HepG2 (cell line): ENCODE results near the gene KCND1. TPM values are rescaled to one million over a fixed set of nuclear protein-coding genes. Genes with fewer than 3 reads are reported as not detected.

Source experiments
- ATAC-seq: fragments of 200-7000 bp; cut with Tn5 transposase; 3 replicates; pipeline ENCODE4 v1.9.1; 2020; ENCODE audit warnings: mild to moderate bottlenecking, moderate library complexity
- BruUV-seq: library from RNA; stranded (reverse); fragments of 400-500 nt; replicated peaks from 2 replicates; lab custom pipeline; 2021; lab: Mats Ljungman, UMichigan
- CTCF ChIA-PET: fragments of 300-600 bp; formaldehyde crosslinking; extraction: SDS; loops from one replicate; lab custom pipeline; 2021; ENCODE audit warnings: low total read pairs, inconsistent platforms, low intra/inter-chr PET ratio; lab: Yijun Ruan, JAX
- POLR2A ChIA-PET: fragments of 350-600 bp; sonication (Branson Sonifier 250); formaldehyde crosslinking; loops from one replicate; lab custom pipeline; 2020; ENCODE audit warnings: antibody characterized with exemption, inconsistent platforms; lab: Yijun Ruan, JAX
- DNase-seq: peaks from one replicate; pipeline ENCODE4 v3.0.0-alpha.2; 2015; ENCODE audit warnings: low spot score
- FAIRE-seq: peaks from 3 replicates; lab custom pipeline; 2011; peaks lifted over from hg19 to GRCh38; lab: Jason Lieb, UNC
- H2AFZ ChIP-seq: one replicate; pipeline ENCODE4 v1.6.1; 2011; ENCODE audit warnings: low read length, inconsistent platforms
- H3K27ac ChIP-seq: fragments of 300-600 bp; 3 replicates; pipeline ENCODE4 v1.8.0; 2011; ENCODE audit warnings: mixed run types, mild to moderate bottlenecking, mixed read lengths, low read length, inconsistent platforms; ENCODE audit not compliant: insufficient read depth; ENCODE audit errors: extremely low read length
- H3K27me3 ChIP-seq, 2 experiments: fragments of 200-600 bp in 1 of 2; 2 replicates in 1 of 2; 3 replicates in 1 of 2; pipeline versions ENCODE4 v1.6.0 to v1.8.0; 2011; ENCODE audit warnings: low read length in 2 of 2, mild to moderate bottlenecking in 2 of 2, moderate library complexity in 2 of 2, inconsistent platforms in 1 of 2; ENCODE audit not compliant: insufficient read depth in 2 of 2, control insufficient read depth in 1 of 2
- H3K36me3 ChIP-seq, 2 experiments: fragments of 200-600 bp in 1 of 2; replicated peaks in 1 of 2; 2 replicates in 1 of 2; 3 replicates in 1 of 2; pipeline versions ENCODE4 v1.5.1 to v1.8.0; 2011; ENCODE audit warnings: low read length in 2 of 2, inconsistent platforms in 1 of 2; ENCODE audit not compliant: insufficient read depth in 2 of 2, control insufficient read depth in 1 of 2
- H3K4me1 ChIP-seq: 2 replicates; pipeline ENCODE4 v1.5.1; 2012; ENCODE audit warnings: low read length, inconsistent platforms; ENCODE audit not compliant: insufficient read depth
- H3K4me2 ChIP-seq: 2 replicates; pipeline ENCODE4 v1.6.0; 2011; ENCODE audit warnings: low read depth, low read length, inconsistent platforms
- H3K4me3 ChIP-seq, 3 experiments: fragments of 200-600 bp in 1 of 3; sonication (generic), shearing (Covaris generic) in 1 of 3; replicated peaks in 1 of 3; 2 replicates each; pipeline ENCODE4 v1.5.1; 2011 to 2016; ENCODE audit warnings: low read length in 3 of 3, inconsistent platforms in 2 of 3, low read depth in 2 of 3, mild to moderate bottlenecking in 2 of 3, control low read depth in 1 of 3, mixed read lengths in 1 of 3; ENCODE audit not compliant: insufficient read depth in 1 of 3
- H3K79me2 ChIP-seq: one replicate; pipeline ENCODE4 v1.6.1; 2011; ENCODE audit warnings: low read length, inconsistent platforms; ENCODE audit not compliant: insufficient read depth
- H3K9ac ChIP-seq: 2 replicates; pipeline ENCODE4 v1.6.0; 2011; ENCODE audit warnings: mild to moderate bottlenecking, low read depth, low read length, inconsistent platforms; ENCODE audit not compliant: insufficient read depth
- H3K9me3 ChIP-seq: 2 replicates; pipeline ENCODE4 v1.5.1; 2012; ENCODE audit warnings: mild to moderate bottlenecking, low read length
- H4K20me1 ChIP-seq: 2 replicates; pipeline ENCODE4 v1.6.0; 2011; ENCODE audit warnings: inconsistent platforms, mild to moderate bottlenecking, low read length, moderate library complexity; ENCODE audit not compliant: insufficient read depth
- FOSL2 ChIP-seq: sonication (generic); formaldehyde crosslinking; IDR thresholded peaks from 2 replicates; pipeline ENCODE4 v1.4.0; 2020; ENCODE audit warnings: missing genetic modification reagents
- GABPB1 ChIP-seq: IDR thresholded peaks from 2 replicates; pipeline ENCODE4 v1.6.1; 2016; ENCODE audit warnings: mild to moderate bottlenecking, missing genetic modification reagents, moderate library complexity, missing compliant biosample characterization
- GLI4 ChIP-seq: sonication (generic); formaldehyde crosslinking; IDR thresholded peaks from 2 replicates; pipeline ENCODE4 v1.5.1; 2020; ENCODE audit warnings: missing genetic modification reagents, mild to moderate bottlenecking, moderate library complexity, borderline replicate concordance
- HDAC6 ChIP-seq: fragments of 200-600 bp; sonication (generic); IDR thresholded peaks from 2 replicates; pipeline ENCODE4 v1.7.0; 2017; ENCODE audit warnings: mild to moderate bottlenecking, antibody characterized with exemption, low read length, low read depth
- NR1H2 ChIP-seq: sonication (generic); formaldehyde crosslinking; IDR thresholded peaks from 2 replicates; pipeline ENCODE4 v1.8.1; 2022; ENCODE audit warnings: low read depth, missing genetic modification reagents, borderline replicate concordance
- TP53 ChIP-seq: sonication (generic); formaldehyde crosslinking; conservative IDR thresholded peaks from 2 replicates; pipeline ENCODE4 v1.4.0; 2020; ENCODE audit warnings: missing genetic modification reagents
- ZNF547 ChIP-seq: sonication (generic); formaldehyde crosslinking; IDR thresholded peaks from 2 replicates; pipeline ENCODE4 v1.5.1; 2020; ENCODE audit warnings: mild to moderate bottlenecking, missing genetic modification reagents
- ZNF644 ChIP-seq: IDR thresholded peaks from 2 replicates; pipeline ENCODE4 v1.6.1; 2016; ENCODE audit warnings: low read depth
- WGBS: methylation state at CpG from one replicate; pipeline ENCODE4 v1.1.6; 2017; ENCODE audit warnings: low lambda C conversion rate; 5-methylcytosine and 5-hydroxymethylcytosine counted together
- in situ Hi-C: cut with HindIII; loops from 2 replicates; pipeline ENCODE4 v1.10.0; 2017; ENCODE audit warnings: low pct_unique_long_range_greater_than_20kb; ENCODE audit not compliant: extremely low pct_ligation_motif_present
- intact Hi-C: fragments of 100-400 bp; cut with micrococcal nuclease; formaldehyde crosslinking; loops from one replicate; pipeline ENCODE4 v1.10.0; 2022; ENCODE audit not compliant: unreplicated experiment
- polyA plus RNA-seq, 8 experiments: library from polyadenylated mRNA; depleted of rRNA in 3 of 8; stranded (reverse) in 7 of 8; unstranded in 1 of 8; fragments of >200 nt; fragmentation: Illumina TruSeq in 4 of 8; extraction: Trizol in 4 of 8; gene quantifications; 2 replicates each; pipeline versions ENCODE4 v1.2.1 to v1.2.3, GENCODE V29; 2011 to 2016; ENCODE audit warnings: low read depth in 4 of 8, missing spikeins in 1 of 8, mixed read lengths in 1 of 8; ENCODE audit not compliant: insufficient read depth in 1 of 8
- total RNA-seq, 5 experiments: library from RNA; depleted of rRNA; stranded (reverse); fragments of >200 nt; fragmentation: Illumina TruSeq; extraction: Trizol; gene quantifications; 2 replicates each; pipeline ENCODE4 v1.2.3, GENCODE V29; 2016; ENCODE audit warnings: low read depth in 1 of 5
- TF ChIP-seq, protein P1 (sequence below): sonication (generic); formaldehyde crosslinking; IDR thresholded peaks from 2 replicates; pipeline ENCODE4 v1.4.0; 2020; ENCODE audit warnings: missing genetic modification reagents, mild to moderate bottlenecking, borderline replicate concordance
- TF ChIP-seq, protein P2 (sequence below): sonication (generic); formaldehyde crosslinking; IDR thresholded peaks from 2 replicates; pipeline ENCODE4 v1.4.0; 2020; ENCODE audit warnings: mild to moderate bottlenecking, missing genetic modification reagents

Gene KCND1
- total and polyA plus RNA-seq, 2 of the 13 experiments (the other 11 are each of a cell fraction or from before 2014, with no cell fraction given), result 0.07 to 0.30 TPM

DNA sequence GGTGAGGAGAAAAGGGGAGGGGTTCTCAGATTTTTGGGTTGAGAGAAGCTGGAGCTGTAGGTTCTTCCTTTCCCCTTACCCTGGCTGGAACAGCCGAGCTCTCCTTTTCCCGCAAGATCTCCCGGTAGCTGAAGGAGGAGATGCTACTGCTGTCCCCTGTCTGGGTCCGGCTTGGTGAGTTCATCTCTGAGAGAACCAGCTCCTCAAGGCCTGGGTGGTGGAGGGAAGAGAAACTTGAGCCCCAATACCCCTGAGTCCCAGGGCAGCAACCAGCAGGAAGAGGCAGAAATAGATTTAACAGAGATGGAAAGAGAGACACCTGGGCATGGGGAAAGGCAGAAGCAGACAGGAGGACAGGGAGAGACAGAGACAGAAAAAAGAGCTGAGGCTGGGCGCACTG lies 6.6 kb upstream of the KCND1 start (continued):
- TF ChIP-seq, protein P1, sequence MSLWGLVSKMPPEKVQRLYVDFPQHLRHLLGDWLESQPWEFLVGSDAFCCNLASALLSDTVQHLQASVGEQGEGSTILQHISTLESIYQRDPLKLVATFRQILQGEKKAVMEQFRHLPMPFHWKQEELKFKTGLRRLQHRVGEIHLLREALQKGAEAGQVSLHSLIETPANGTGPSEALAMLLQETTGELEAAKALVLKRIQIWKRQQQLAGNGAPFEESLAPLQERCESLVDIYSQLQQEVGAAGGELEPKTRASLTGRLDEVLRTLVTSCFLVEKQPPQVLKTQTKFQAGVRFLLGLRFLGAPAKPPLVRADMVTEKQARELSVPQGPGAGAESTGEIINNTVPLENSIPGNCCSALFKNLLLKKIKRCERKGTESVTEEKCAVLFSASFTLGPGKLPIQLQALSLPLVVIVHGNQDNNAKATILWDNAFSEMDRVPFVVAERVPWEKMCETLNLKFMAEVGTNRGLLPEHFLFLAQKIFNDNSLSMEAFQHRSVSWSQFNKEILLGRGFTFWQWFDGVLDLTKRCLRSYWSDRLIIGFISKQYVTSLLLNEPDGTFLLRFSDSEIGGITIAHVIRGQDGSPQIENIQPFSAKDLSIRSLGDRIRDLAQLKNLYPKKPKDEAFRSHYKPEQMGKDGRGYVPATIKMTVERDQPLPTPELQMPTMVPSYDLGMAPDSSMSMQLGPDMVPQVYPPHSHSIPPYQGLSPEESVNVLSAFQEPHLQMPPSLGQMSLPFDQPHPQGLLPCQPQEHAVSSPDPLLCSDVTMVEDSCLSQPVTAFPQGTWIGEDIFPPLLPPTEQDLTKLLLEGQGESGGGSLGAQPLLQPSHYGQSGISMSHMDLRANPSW (CRISPR knock-in tag), result no peak
- no peak for TF ChIP-seq ZNF547
- TF ChIP-seq HDAC6, result no peak
- TF ChIP-seq, all 625 proteins: peak for 0

DNA sequence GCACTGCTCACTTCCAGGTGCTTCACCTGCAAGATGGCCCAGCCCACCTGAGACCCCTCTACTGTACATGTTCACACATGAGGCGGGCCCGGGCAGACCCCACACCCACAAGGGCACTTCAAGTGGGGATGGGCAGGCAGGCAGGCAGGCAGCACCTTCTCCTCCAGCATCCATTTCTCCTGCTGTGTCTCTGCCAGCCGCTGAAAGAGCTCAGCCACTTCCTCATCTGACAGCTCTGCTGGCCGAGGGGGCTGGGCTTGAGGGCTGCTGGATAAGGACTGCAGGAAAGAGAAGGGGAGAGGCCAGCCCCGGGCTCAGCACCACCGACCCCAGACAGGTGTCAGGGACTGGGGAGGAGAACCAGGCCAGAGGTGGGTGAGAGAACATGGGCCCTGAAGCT lies 4.4 kb upstream of the KCND1 start:
- no peak for ATAC-seq
- in situ Hi-C loops, result no loop called here
- peaks cover 3 to 10% of the 10 kb centered on the region in 2 experiments; a peak in 4 of 5 replicates for H3K36me3 ChIP-seq
- TF ChIP-seq ZNF644, result no peak
- TF ChIP-seq GABPB1 (CRISPR knock-in tag), result no peak
- TF ChIP-seq TP53 (CRISPR knock-in tag), result no peak
- no peak for TF ChIP-seq FOSL2 (CRISPR knock-in tag)
- no peak for TF ChIP-seq GLI4
- no peak for TF ChIP-seq NR1H2
- TF ChIP-seq, protein P2, sequence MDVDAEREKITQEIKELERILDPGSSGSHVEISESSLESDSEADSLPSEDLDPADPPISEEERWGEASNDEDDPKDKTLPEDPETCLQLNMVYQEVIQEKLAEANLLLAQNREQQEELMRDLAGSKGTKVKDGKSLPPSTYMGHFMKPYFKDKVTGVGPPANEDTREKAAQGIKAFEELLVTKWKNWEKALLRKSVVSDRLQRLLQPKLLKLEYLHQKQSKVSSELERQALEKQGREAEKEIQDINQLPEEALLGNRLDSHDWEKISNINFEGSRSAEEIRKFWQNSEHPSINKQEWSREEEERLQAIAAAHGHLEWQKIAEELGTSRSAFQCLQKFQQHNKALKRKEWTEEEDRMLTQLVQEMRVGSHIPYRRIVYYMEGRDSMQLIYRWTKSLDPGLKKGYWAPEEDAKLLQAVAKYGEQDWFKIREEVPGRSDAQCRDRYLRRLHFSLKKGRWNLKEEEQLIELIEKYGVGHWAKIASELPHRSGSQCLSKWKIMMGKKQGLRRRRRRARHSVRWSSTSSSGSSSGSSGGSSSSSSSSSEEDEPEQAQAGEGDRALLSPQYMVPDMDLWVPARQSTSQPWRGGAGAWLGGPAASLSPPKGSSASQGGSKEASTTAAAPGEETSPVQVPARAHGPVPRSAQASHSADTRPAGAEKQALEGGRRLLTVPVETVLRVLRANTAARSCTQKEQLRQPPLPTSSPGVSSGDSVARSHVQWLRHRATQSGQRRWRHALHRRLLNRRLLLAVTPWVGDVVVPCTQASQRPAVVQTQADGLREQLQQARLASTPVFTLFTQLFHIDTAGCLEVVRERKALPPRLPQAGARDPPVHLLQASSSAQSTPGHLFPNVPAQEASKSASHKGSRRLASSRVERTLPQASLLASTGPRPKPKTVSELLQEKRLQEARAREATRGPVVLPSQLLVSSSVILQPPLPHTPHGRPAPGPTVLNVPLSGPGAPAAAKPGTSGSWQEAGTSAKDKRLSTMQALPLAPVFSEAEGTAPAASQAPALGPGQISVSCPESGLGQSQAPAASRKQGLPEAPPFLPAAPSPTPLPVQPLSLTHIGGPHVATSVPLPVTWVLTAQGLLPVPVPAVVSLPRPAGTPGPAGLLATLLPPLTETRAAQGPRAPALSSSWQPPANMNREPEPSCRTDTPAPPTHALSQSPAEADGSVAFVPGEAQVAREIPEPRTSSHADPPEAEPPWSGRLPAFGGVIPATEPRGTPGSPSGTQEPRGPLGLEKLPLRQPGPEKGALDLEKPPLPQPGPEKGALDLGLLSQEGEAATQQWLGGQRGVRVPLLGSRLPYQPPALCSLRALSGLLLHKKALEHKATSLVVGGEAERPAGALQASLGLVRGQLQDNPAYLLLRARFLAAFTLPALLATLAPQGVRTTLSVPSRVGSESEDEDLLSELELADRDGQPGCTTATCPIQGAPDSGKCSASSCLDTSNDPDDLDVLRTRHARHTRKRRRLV (CRISPR knock-in tag), result no peak

More for the DNA sequence above, 4.4 kb upstream of the KCND1 start:
- Histone ChIP-seq H3K27ac (no peak overlapping the region), H4K20me1 (no peaks in the 10 kb centered on the region), H3K4me2 (no peak overlapping the region), H3K27me3 (no peaks in the 10 kb centered on the region), H3K79me2 (no peaks in the 10 kb centered on the region), H3K9ac (no peak overlapping the region), H3K9me3 (no peaks in the 10 kb centered on the region), H3K4me1 (peaks cover 11% of the 10 kb centered on the region), H3K4me3 (no peak overlapping the region), H2AFZ (no peak overlapping the region)
- DNase-seq, result no peak
- ChIA-PET CTCF (no interaction called here), POLR2A (no interaction called here)
- FAIRE-seq, result no peak
- no TSS peak for BruUV-seq
- no CpG with 5 or more reads among the region's 6 CpGs for WGBS
- intact Hi-C loops, result no loop called here
